Testis (tissue), 3 donors: ENCODE results near the gene NFIX. TPM values are rescaled to one million over a fixed set of nuclear protein-coding genes. Genes with fewer than 3 reads are reported as not detected.

Experiments used
- DNase-seq: peaks from one replicate; pipeline ENCODE4 v3.0.0-alpha.2; 2019
- H3K27ac ChIP-seq, 2 donors: fragments of 200-600 bp; sonication (generic); one replicate each; pipeline ENCODE4 v1.5.1; 2019
- H3K27me3 ChIP-seq: fragments of 200-600 bp; sonication (generic); one replicate; pipeline ENCODE4 v1.5.1; 2019
- H3K36me3 ChIP-seq: fragments of 200-600 bp; sonication (generic); one replicate; pipeline ENCODE4 v1.5.1; 2017; ENCODE audit warnings: low read depth; ENCODE audit errors: missing control alignments
- H3K4me1 ChIP-seq: fragments of 200-600 bp; sonication (generic); one replicate; pipeline ENCODE4 v1.5.1; 2019
- H3K4me3 ChIP-seq, 2 donors: fragments of 200-600 bp; sonication (generic); one replicate each; pipeline ENCODE4 v1.5.1; 2017 to 2019
- H3K9me3 ChIP-seq: fragments of 200-600 bp; sonication (generic); one replicate; pipeline ENCODE4 v1.5.1; 2017
- CTCF ChIP-seq, 3 experiments: fragments of 450-650 bp in 2 of 3; fragments of 200-600 bp in 1 of 3; sonication (generic) in 1 of 3; IDR thresholded peaks; one replicate each; pipeline ENCODE4 v1.5.1; 2016 to 2019; ENCODE audit warnings: antibody characterized with exemption in 3 of 3, mild to moderate bottlenecking in 2 of 3, moderate library complexity in 1 of 3
- POLR2A ChIP-seq: fragments of 450-650 bp; IDR thresholded peaks from one replicate; pipeline ENCODE4 v1.6.1; 2017; ENCODE audit warnings: antibody characterized with exemption, mild to moderate bottlenecking, moderate library complexity
- WGBS, 2 donors: methylation state at CpG; one replicate each; pipeline ENCODE4 v1.1.5; 2018; 5-methylcytosine and 5-hydroxymethylcytosine counted together
- intact Hi-C: fragments of 100-400 bp; cut with DNase I; formaldehyde crosslinking; loops from one replicate; pipeline ENCODE4 v1.15.1; 2023; ENCODE audit warnings: low total_unique reads
- polyA plus RNA-seq: library from polyadenylated mRNA; stranded (reverse); fragments of 350-450 nt; fragmentation: Illumina TruSeq; extraction: RNeasy Lipid Tissue Mini Kit (QIAGEN cat#74804); gene quantifications from one replicate; pipeline ENCODE4 v1.2.3, GENCODE V29; 2014; ENCODE audit warnings: low read depth, low replicate concordance; ENCODE audit not compliant: insufficient read depth
- total RNA-seq, 2 donors: library from RNA; depleted of rRNA; stranded (reverse); fragments of >200 nt; gene quantifications; one replicate each; pipeline ENCODE4 v1.2.3, GENCODE V29; 2016

NFIX gene
- total and polyA plus RNA-seq, 3 donors from 2014 or later = 47.4 to 62.4 (median 51.7) TPM

- Histone ChIP-seq H3K27ac (peak overlapping the region; percentile 88 to 94), H3K9me3 (no peaks in the 10 kb centered on the region), H3K4me3 (peak overlapping the region; percentile 55 to 56), H3K36me3 (no peaks in the 10 kb centered on the region), H3K4me1 (peaks cover 63% of the 10 kb centered on the region), H3K27me3 (no peaks in the 10 kb centered on the region)
- 53 to 57% methylated on average over 8 to 23 of the region's 23 CpGs for WGBS, 2 donors
- no peak for TF ChIP-seq CTCF (IDR thresholded peaks at IDR 0.05)
- no peak for TF ChIP-seq POLR2A
- intact Hi-C loops = no loop called here
- no peak for DNase-seq
These were observed 17.1 kb downstream of the NFIX start for GRCh38 chr19:13012390-13012689.

DNA sequence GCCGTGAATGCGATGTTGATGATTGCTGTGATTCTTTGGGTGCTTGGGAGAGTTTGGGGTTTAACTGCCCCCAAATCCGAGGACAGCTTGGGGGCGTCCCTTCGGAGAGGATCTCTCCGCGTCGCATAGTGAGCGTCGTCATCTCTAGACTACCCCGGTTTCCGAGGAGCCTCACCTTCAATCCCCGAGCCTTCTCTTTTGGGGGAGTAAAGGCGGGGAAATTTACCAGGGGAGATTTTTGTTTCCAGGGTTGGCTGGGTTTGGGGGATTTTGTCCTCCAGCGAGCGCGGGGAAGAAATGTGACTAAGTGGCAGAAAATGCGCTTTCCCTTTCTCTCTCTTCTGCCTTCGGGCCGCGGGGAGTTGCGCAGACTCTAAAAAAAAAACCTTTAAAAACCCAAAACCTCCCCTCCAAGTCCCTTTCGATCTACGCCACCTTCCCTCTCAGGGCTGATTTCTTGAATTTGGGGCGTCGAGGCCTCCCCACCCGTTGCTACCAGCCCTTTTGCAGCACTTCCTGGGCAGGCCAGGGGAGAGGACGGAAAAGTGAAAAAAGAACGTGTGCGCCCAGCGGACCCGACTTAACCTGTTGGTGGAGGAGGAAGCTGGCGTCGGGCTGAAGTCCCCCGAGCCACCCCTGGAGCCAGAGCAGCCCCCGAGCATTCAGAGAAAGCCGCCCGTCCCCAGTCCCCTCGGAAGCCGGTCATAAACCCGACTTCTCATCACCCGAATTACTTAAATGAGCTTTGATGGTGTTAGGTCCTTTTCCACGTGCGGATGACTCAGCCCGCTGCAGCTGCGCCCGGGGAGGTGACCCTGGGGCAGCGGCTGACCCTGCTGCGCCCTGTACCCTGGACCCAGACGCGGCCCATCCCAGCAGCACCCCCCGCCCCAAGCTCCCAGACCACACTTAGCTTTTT lies 17.7 kb downstream of the NFIX start:
- DNase-seq = peak; percentile 74
- WGBS, 2 donors = 8 to 24% methylated on average over 43 to 52 of the region's 52 CpGs
- H3K4me1 ChIP-seq = peaks cover 62% of the 10 kb centered on the region

GRCh38 chr19:13013649-13014048 lies 18.4 kb downstream of the NFIX start:
- H3K36me3 ChIP-seq = no peaks in the 10 kb centered on the region
- no peaks in the 10 kb centered on the region for H3K9me3 ChIP-seq
- peak overlapping the region; percentile 88 to 94 for H3K27ac ChIP-seq
- no peaks in the 10 kb centered on the region for H3K27me3 ChIP-seq
- intact Hi-C loops = no loop called here
- no peak for TF ChIP-seq POLR2A
- TF ChIP-seq CTCF (IDR thresholded peaks at IDR 0.05) = no peak
- peak overlapping the region; percentile 55 to 56 for H3K4me3 ChIP-seq
- WGBS, 2 donors = 11 to 20% methylated on average over 20 of the region's 20 CpGs
- peaks cover 56% of the 10 kb centered on the region for H3K4me1 ChIP-seq
- no peak for DNase-seq

More for the DNA sequence above, 17.7 kb downstream of the NFIX start:
- intact Hi-C loops = no loop called here
- H3K27ac ChIP-seq = peak overlapping the region; percentile 88 to 94
- no peaks in the 10 kb centered on the region for H3K36me3 ChIP-seq
- peak overlapping the region; percentile 55 to 56 for H3K4me3 ChIP-seq
- TF ChIP-seq CTCF (IDR thresholded peaks at IDR 0.05) (no peak), POLR2A (no peak)
- H3K9me3 ChIP-seq = no peaks in the 10 kb centered on the region
- H3K27me3 ChIP-seq = no peaks in the 10 kb centered on the region

DNA sequence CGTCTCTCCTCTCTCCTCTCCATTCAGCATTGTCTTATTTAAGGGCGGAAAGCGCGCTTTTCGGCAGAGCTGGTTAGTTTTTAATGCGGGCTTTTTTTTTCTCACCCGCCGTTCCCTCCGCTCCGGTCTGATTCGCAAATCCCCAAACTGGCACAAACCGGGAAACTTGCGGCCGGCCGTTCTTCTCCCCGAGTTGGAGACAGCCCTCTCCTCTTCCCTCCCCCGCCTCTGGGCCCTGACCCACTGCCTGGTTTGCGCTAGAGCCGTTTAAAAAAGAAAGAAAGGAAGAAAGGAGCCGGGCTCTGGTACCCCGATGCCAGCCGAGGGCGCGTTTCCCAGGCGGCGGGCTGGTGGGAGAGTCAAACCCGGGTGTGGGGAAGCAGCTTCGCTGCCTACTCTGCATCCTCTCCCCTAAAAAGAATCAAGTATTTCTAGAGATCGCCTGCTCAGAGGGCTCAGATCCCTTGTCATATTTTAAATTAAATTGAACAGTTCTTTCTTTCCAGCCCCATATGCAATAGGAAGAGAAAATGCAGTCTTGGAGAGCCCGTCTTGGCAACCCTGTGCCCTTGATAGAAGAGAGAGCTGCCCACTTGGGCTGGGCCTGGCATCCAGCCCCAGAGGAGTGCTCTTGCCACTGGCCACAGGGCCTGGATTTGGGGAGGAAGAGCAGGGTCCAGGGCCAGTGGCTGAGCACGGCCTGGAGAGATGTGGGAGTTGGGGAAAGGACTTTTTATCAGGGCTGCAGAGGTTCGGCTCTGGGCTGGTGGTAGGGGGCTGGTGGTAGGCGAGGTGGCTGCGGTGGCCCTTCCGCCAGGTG lies 19.0 kb downstream of the NFIX start:
- Histone ChIP-seq H3K27ac (peak overlapping the region; percentile 88 to 94), H3K27me3 (no peaks in the 10 kb centered on the region), H3K4me3 (peak overlapping the region; percentile 55 to 56), H3K4me1 (peaks cover 58% of the 10 kb centered on the region), H3K36me3 (no peaks in the 10 kb centered on the region), H3K9me3 (no peaks in the 10 kb centered on the region)
- TF ChIP-seq POLR2A (no peak), CTCF (IDR thresholded peaks at IDR 0.05) (no peak)
- DNase-seq = no peak
- WGBS, 2 donors = 9 to 15% methylated on average over 35 of the region's 35 CpGs
- intact Hi-C loops = no loop called here
